ENCODE results near the gene HDAC7. TPM values are rescaled to one million over a fixed set of nuclear protein-coding genes. Genes with fewer than 3 reads are reported as not detected.

Gene HDAC7
- 100 to 1,000 TPM in 1 of 4 donors, 10 to 100 TPM in 3; 67.6 to 111 (median 76.2) TPM for polyA plus RNA-seq (ENCODE audit: insufficient read length in 4 of 4)

- DNase-seq (ENCODE audit: low read depth in 4 of 4, low spot score in 2 of 4), result no peak
Observed at GRCh38 chr12:47819896-47820630, at the start of gene HDAC7. Gene HDAC7, minus strand, starts transcription at chr12:47819903. Its CDS starts 118 bp downstream, at chr12:47819785.

GRCh38 chr12:47868552-47869031 lies 48.9 kb upstream of the HDAC7 start:
- no peak for DNase-seq (ENCODE audit: low read depth in 4 of 4, low spot score in 2 of 4)

GRCh38 chr12:47868041-47868440 lies 48.3 kb upstream of the HDAC7 start:
- no peak for DNase-seq (ENCODE audit: low read depth in 4 of 4, low spot score in 2 of 4)

- DNase-seq (ENCODE audit: low read depth in 4 of 4, low spot score in 2 of 4), result no peak
Observed at GRCh38 chr12:47867495-47867941, 47.8 kb upstream of the HDAC7 start.

- no peak for DNase-seq (ENCODE audit: low read depth in 4 of 4, low spot score in 2 of 4)
Observed at GRCh38 chr12:47864646-47865235, 45.0 kb upstream of the HDAC7 start.

GRCh38 chr12:47863985-47864384 lies 44.3 kb upstream of the HDAC7 start:
- no peak for DNase-seq (ENCODE audit: low read depth in 4 of 4, low spot score in 2 of 4)

GRCh38 chr12:47863467-47863866 lies 43.8 kb upstream of the HDAC7 start:
- no peak for DNase-seq (ENCODE audit: low read depth in 4 of 4, low spot score in 2 of 4)

GRCh38 chr12:47862881-47863280 lies 43.2 kb upstream of the HDAC7 start:
- no peak for DNase-seq (ENCODE audit: low read depth in 4 of 4, low spot score in 2 of 4)

- DNase-seq (ENCODE audit: low read depth in 4 of 4, low spot score in 2 of 4), result no peak
Observed at GRCh38 chr12:47862167-47862750, 42.6 kb upstream of the HDAC7 start.

- DNase-seq (ENCODE audit: low read depth in 4 of 4, low spot score in 2 of 4), result no peak
Observed at GRCh38 chr12:47860873-47861272, 41.2 kb upstream of the HDAC7 start.

- no peak for DNase-seq (ENCODE audit: low read depth in 4 of 4, low spot score in 2 of 4)
Observed at GRCh38 chr12:47860279-47860841, 40.7 kb upstream of the HDAC7 start.

GRCh38 chr12:47858511-47859266 lies 39.0 kb upstream of the HDAC7 start:
- no peak for DNase-seq (ENCODE audit: low read depth in 4 of 4, low spot score in 2 of 4)

GRCh38 chr12:47856721-47857575 lies 37.2 kb upstream of the HDAC7 start:
- no peak for DNase-seq (ENCODE audit: low read depth in 4 of 4, low spot score in 2 of 4)

GRCh38 chr12:47856094-47856493 lies 36.4 kb upstream of the HDAC7 start:
- DNase-seq (ENCODE audit: low read depth in 4 of 4, low spot score in 2 of 4), result no peak

- DNase-seq (ENCODE audit: low read depth in 4 of 4, low spot score in 2 of 4), result no peak
Observed at GRCh38 chr12:47855502-47855901, 35.8 kb upstream of the HDAC7 start.

GRCh38 chr12:47854531-47854930 lies 34.8 kb upstream of the HDAC7 start:
- DNase-seq (ENCODE audit: low read depth in 4 of 4, low spot score in 2 of 4), result no peak

GRCh38 chr12:47852096-47852571 lies 32.4 kb upstream of the HDAC7 start:
- no peak for DNase-seq (ENCODE audit: low read depth in 4 of 4, low spot score in 2 of 4)

GRCh38 chr12:47851303-47851952 lies 31.7 kb upstream of the HDAC7 start:
- DNase-seq (ENCODE audit: low read depth in 4 of 4, low spot score in 2 of 4), result no peak
